Ovary (tissue), 3 donors: ENCODE measurements around the gene SMIM23.
"Not testable (repeated sequence)": the region's sequence is repeated elsewhere in the genome, so short reads cannot be mapped to it uniquely, and the experiment has no call there.

Source experiments
- CTCF ChIP-seq, 3 donors: fragments of 450-650 bp in 2 of 3; fragments of 200-600 bp in 1 of 3; IDR thresholded peaks; one replicate each; pipeline versions ENCODE4 v1.5.1 to v1.8.0; 2016 to 2022; ENCODE audit warnings: antibody characterized with exemption in 3 of 3, mild to moderate bottlenecking in 1 of 3
- POLR2A ChIP-seq: fragments of 450-650 bp; IDR thresholded peaks from one replicate; pipeline ENCODE4 v1.6.1; 2017; ENCODE audit warnings: antibody characterized with exemption, mild to moderate bottlenecking, moderate library complexity
- donor health status: DM: no; HTN: no; CAD: no.

GRCh38 chr5:171781744-171782143 lies 3.9 kb upstream of the SMIM23 start:
- not testable (repeated sequence) for TF ChIP-seq CTCF (IDR thresholded peaks at IDR 0.05); POLR2A
